Parathyroid adenoma (tissue), 2 donors: Measurements from ENCODE around the gene NGEF.
A peak's percentile ranks its signal among the peaks of the same experiment; 100 is the strongest.

Experiments
- H2AFZ ChIP-seq: fragments of 300-600 bp; sonication (generic); one replicate; pipeline ENCODE4 v1.7.0; 2017; ENCODE audit warnings: antibody characterized with exemption, mild to moderate bottlenecking
- H3K27ac ChIP-seq: fragments of 300-600 bp; sonication (generic); one replicate; pipeline ENCODE4 v1.7.0; 2017
- H3K27me3 ChIP-seq: fragments of 300-600 bp; sonication (generic); one replicate; pipeline ENCODE4 v1.7.0; 2017; ENCODE audit warnings: low read length; ENCODE audit not compliant: control insufficient read depth, insufficient read depth
- H3K36me3 ChIP-seq: fragments of 300-600 bp; sonication (generic); one replicate; pipeline ENCODE4 v1.7.0; 2017; ENCODE audit warnings: low read length; ENCODE audit not compliant: control insufficient read depth, insufficient read depth
- H3K4me1 ChIP-seq: fragments of 300-600 bp; sonication (generic); one replicate; pipeline ENCODE4 v1.7.0; 2017; ENCODE audit warnings: control low read depth
- H3K4me2 ChIP-seq: fragments of 300-600 bp; sonication (generic); one replicate; pipeline ENCODE4 v1.7.0; 2017; ENCODE audit warnings: low read length
- H3K4me3 ChIP-seq: fragments of 300-600 bp; sonication (generic); one replicate; pipeline ENCODE4 v1.7.0; 2017; ENCODE audit warnings: low read depth, low read length
- H3K79me2 ChIP-seq: fragments of 300-600 bp; sonication (generic); one replicate; pipeline ENCODE4 v1.7.0; 2017; ENCODE audit warnings: control low read depth
- H3K9ac ChIP-seq: fragments of 300-600 bp; sonication (generic); one replicate; pipeline ENCODE4 v1.7.0; 2017; ENCODE audit warnings: mild to moderate bottlenecking
- H3K9me3 ChIP-seq: fragments of 300-600 bp; sonication (generic); one replicate; pipeline ENCODE4 v1.7.0; 2017; ENCODE audit warnings: low read length; ENCODE audit not compliant: control insufficient read depth
- TF ChIP-seq, protein P1 (sequence below): fragments of 300-600 bp; sonication (generic); IDR thresholded peaks from one replicate; pipeline ENCODE4 v1.7.0; 2017; ENCODE audit warnings: antibody characterized with exemption, mild to moderate bottlenecking
- donor health status: primary hyperparathyroidism.

The NGEF gene

DNA sequence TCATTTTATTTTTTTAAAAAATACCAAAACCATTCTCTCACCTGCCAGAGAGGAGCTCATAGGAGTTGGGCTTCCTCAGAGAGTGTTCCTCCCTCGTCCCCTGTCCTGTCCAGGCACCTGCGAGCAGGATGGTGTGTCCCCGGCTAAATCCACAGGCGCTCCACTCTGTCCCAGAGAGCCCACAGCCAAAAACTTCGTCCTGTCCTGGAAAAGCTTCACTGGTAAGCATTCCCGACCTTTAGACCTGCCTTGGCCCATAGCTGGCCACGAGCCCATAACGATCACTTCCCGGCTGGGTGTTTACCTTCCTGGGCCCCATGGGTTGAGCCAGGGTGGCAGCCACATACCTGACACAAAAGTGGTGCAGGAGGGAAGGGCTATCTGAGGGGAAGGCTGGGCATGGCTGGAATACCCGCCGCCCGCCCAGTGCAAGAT, at the start of gene NGEF:
TSS of gene NGEF (minus strand) at position 230 of the 435 bp plus-strand sequence. CDS start 38,366 bp downstream, outside the sequence.
- TF ChIP-seq, protein P1, sequence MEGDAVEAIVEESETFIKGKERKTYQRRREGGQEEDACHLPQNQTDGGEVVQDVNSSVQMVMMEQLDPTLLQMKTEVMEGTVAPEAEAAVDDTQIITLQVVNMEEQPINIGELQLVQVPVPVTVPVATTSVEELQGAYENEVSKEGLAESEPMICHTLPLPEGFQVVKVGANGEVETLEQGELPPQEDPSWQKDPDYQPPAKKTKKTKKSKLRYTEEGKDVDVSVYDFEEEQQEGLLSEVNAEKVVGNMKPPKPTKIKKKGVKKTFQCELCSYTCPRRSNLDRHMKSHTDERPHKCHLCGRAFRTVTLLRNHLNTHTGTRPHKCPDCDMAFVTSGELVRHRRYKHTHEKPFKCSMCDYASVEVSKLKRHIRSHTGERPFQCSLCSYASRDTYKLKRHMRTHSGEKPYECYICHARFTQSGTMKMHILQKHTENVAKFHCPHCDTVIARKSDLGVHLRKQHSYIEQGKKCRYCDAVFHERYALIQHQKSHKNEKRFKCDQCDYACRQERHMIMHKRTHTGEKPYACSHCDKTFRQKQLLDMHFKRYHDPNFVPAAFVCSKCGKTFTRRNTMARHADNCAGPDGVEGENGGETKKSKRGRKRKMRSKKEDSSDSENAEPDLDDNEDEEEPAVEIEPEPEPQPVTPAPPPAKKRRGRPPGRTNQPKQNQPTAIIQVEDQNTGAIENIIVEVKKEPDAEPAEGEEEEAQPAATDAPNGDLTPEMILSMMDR, result no peak
- Histone ChIP-seq H3K9me3 (no peaks in the 10 kb centered on the region), H3K4me1 (no peaks in the 10 kb centered on the region), H2AFZ (no peak within 1 kb of the TSS), H3K27ac (no peak within 1 kb of the TSS), H3K4me2 (no peak within 1 kb of the TSS), H3K27me3 (no peaks in the 10 kb centered on the region), H3K9ac (no peak within 1 kb of the TSS), H3K36me3 (no peaks in the 10 kb centered on the region), H3K79me2 (no peaks in the 10 kb centered on the region), H3K4me3 (no peak within 1 kb of the TSS)

- TF ChIP-seq, protein P1, result no peak
- Histone ChIP-seq H3K4me3 (no peak overlapping the region), H3K27me3 (no peaks in the 10 kb centered on the region), H3K27ac (peak overlapping the region; percentile 20), H3K36me3 (no peaks in the 10 kb centered on the region), H3K4me1 (no peaks in the 10 kb centered on the region), H2AFZ (no peak overlapping the region), H3K79me2 (no peaks in the 10 kb centered on the region), H3K4me2 (no peak overlapping the region), H3K9me3 (no peaks in the 10 kb centered on the region), H3K9ac (no peak overlapping the region)
Measured at GRCh38 chr2:233062451-233062850, 49.4 kb upstream of the NGEF start.

GRCh38 chr2:233061591-233062450, 48.8 kb upstream of the NGEF start:
- no peaks in the 10 kb centered on the region for H3K4me1 ChIP-seq
- H2AFZ ChIP-seq, result no peak overlapping the region
- no peaks in the 10 kb centered on the region for H3K79me2 ChIP-seq
- H3K36me3 ChIP-seq, result no peaks in the 10 kb centered on the region
- H3K4me2 ChIP-seq, result no peak overlapping the region
- no peaks in the 10 kb centered on the region for H3K27me3 ChIP-seq
- H3K9ac ChIP-seq, result no peak overlapping the region
- no peaks in the 10 kb centered on the region for H3K9me3 ChIP-seq
- peak overlapping the region; percentile 15 for H3K4me3 ChIP-seq
- TF ChIP-seq, protein P1, result no peak
- peak overlapping the region; percentile 20 for H3K27ac ChIP-seq

- Histone ChIP-seq H3K9ac (no peak overlapping the region), H3K36me3 (no peaks in the 10 kb centered on the region), H3K27ac (peak overlapping the region; percentile 64), H3K9me3 (no peaks in the 10 kb centered on the region), H2AFZ (no peak overlapping the region), H3K27me3 (no peaks in the 10 kb centered on the region), H3K79me2 (no peaks in the 10 kb centered on the region), H3K4me3 (peak overlapping the region; percentile 15), H3K4me2 (peak overlapping the region; percentile 33), H3K4me1 (no peaks in the 10 kb centered on the region)
- TF ChIP-seq, protein P1, result no peak
Measured at GRCh38 chr2:233060980-233061590, 48.0 kb upstream of the NGEF start.
